Rectal smooth muscle tissue (tissue), 1 donor: ENCODE data around the gene PDZD2.
A peak's percentile ranks its signal among the peaks of the same experiment; 100 is the strongest.
"Not testable (repeated sequence)": the region's sequence is repeated elsewhere in the genome, so short reads cannot be mapped to it uniquely, and the experiment has no call there.

Experiments used
- H3K27ac ChIP-seq: one replicate; pipeline ENCODE4 v1.7.0; 2013; ENCODE audit warnings: low read depth, low read length, inconsistent platforms
- H3K27me3 ChIP-seq: one replicate; pipeline ENCODE4 v1.7.0; 2013; ENCODE audit warnings: low read length; ENCODE audit not compliant: control insufficient read depth, insufficient read depth
- H3K36me3 ChIP-seq: one replicate; pipeline ENCODE4 v1.7.0; 2013; ENCODE audit warnings: low read length; ENCODE audit not compliant: control insufficient read depth, insufficient read depth
- H3K4me1 ChIP-seq: one replicate; pipeline ENCODE4 v1.7.0; 2013; ENCODE audit warnings: low read length; ENCODE audit not compliant: control insufficient read depth, insufficient read depth
- H3K4me3 ChIP-seq: one replicate; pipeline ENCODE4 v1.7.0; 2013; ENCODE audit warnings: low read length
- H3K9ac ChIP-seq: one replicate; pipeline ENCODE4 v1.7.0; 2013; ENCODE audit warnings: low read length

Gene PDZD2

DNA sequence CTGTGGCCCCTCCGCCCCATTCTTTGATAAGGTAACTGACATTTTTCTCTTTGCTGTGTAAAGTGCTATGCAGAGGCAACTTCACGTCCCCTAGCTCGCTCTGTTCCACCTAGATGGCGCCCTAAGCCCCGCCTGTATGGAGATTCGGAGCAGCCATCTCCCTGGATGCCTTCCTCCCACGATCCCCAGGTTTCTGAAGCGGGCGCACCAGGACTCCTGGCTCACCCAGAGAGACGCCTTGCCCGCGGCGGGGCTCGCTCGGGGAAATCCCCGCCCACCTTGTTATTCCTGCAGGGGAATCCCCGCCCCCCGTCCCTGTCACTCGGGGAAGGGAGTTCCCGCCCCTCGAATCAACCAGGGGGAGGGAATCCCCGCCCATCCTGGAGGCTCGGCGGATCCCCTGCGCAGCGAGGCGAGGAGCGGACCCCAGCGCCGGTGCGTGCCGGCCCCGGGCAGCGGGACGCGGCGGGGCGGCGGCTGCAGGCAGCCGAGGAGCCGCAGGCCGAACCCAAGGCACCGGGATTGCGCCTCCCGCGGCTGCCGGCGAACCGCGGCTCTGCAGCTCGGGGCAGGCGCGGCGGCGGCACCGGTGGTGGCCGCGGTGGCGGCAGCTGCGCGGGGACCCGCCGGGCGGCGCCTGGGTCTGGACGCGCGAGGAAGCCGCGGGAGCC lies at the start of gene PDZD2:
PDZD2 (plus strand) TSS at position 384 of the 671 bp plus-strand sequence.
- H3K27me3 ChIP-seq: peaks cover 2% of the 10 kb centered on the region
- peaks cover 5% of the 10 kb centered on the region for H3K4me1 ChIP-seq
- H3K4me3 ChIP-seq: peak within 1 kb of the TSS; percentile 65
- no peaks in the 10 kb centered on the region for H3K36me3 ChIP-seq
- no peak within 1 kb of the TSS for H3K9ac ChIP-seq
- H3K27ac ChIP-seq: no peak within 1 kb of the TSS

DNA sequence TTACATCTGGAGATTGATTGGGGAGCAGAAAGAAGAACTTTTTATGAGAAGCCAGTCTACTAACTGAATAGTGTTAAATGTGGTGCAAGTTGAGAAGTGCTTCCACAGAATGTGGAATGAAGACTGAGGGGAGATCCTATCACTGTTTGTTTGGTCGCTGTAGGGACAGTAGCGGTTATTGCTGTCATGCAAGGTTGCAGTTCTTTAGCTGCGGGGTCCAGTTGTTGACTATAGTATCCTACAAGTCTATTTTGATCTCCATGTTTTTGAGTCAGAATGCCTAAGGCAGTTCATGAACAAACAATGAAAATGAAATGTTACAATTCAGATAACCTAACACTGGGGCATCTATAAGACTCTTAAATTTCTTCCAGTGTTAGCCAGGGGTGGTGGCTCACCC lies 45.3 kb upstream of the PDZD2 start:
- Histone ChIP-seq H3K4me1 (no peaks in the 10 kb centered on the region), H3K27me3 (no peaks in the 10 kb centered on the region), H3K4me3 (no peak overlapping the region), H3K27ac (no peak overlapping the region), H3K36me3 (no peaks in the 10 kb centered on the region), H3K9ac (no peak overlapping the region)

DNA sequence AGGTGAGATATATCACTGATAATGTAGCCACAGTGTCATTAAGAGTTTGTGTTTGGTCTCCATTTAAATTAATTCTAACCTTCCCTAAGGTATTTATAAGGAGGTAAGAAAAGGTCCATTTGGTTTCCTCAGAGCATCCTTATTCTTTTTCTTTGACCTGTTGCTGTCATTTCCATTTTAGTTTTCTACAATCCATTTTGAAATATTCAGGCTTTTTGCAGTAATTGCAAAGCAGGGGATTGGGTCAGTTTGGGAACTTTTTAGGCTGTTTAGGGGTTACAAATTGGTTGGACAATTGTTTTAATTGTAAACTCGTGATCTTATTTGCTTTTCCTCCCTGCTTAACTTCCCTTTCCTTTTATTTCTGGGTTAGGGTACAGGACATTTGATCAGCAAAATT lies 42.6 kb upstream of the PDZD2 start:
- Histone ChIP-seq H3K27me3 (no peaks in the 10 kb centered on the region), H3K36me3 (no peaks in the 10 kb centered on the region)

DNA sequence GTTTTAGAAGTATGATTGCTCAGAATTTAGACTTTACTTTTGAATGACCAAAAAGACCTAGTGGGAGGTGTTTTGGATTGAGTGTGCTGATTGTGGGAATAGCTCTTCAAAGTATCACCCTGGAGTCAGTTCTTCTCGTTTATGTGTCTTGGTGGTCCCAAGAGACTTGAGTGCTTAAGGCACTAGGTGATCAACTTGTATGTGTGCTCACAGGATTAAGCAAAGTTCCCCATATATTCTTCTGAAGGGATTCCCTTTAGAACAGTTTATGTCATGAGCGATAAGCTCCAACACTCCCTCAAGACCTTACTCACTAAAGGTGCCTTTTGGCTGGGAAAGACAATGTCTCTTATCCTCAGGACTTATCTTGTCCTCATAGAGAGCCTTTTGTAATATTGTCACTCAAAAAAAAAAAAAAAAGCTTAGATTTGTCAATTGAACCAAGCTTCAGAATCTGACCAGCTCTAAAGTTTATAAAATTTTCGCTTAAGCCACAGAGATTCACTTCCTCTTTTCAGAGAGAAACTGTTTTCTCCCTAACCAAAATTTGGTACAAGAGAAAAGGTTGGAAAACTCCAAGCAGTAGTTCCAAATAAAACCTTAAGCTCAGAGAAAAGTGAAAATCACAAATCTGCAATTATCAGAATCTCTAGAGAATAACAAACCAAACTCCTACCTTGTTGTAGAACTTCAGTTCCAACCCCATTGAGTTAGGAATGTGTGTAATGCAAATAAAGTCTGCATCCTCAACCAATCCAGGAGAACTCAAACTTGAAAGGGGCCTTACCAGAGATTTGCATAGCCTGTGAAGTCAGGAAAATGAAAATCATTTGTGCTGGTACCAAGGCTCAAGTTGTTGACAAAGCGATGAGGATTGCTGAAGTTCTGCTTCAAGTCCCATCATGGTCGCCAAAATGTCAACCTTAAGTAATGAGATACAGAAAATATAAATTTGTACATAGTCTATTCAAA lies 40.0 kb upstream of the PDZD2 start:
- no peak overlapping the region for H3K4me3 ChIP-seq
- no peaks in the 10 kb centered on the region for H3K36me3 ChIP-seq
- H3K4me1 ChIP-seq: no peaks in the 10 kb centered on the region

More for the DNA sequence above, 42.6 kb upstream of the PDZD2 start:
- no peak overlapping the region for H3K27ac ChIP-seq
- H3K9ac ChIP-seq: no peak overlapping the region
- H3K4me3 ChIP-seq: no peak overlapping the region
- H3K4me1 ChIP-seq: no peaks in the 10 kb centered on the region

DNA sequence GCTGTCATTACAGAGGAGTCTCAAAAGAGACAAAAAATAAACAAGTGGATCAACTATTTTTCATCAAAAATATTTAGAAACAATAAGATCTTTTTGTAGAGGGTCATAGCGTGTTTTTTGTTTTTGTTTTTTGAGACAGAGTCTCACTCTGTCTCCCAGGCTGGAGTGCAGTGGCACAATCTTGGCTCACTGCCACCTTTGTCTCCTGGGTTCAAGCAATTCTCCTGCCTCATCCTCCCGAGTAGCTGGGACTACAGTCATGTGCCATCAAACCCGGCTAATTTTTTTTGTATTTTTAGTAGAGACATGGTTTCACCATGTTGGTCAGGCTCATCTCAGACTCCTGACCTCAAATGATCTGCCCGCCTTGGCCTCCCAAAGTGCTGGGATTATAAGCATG lies 36.6 kb upstream of the PDZD2 start:
- not testable (repeated sequence) for H3K27me3 ChIP-seq, H3K36me3 ChIP-seq, H3K4me3 ChIP-seq, H3K27ac ChIP-seq, H3K4me1 ChIP-seq, H3K9ac ChIP-seq

More for the DNA sequence above, 40.0 kb upstream of the PDZD2 start:
- Histone ChIP-seq H3K9ac (no peak overlapping the region), H3K27me3 (no peaks in the 10 kb centered on the region), H3K27ac (no peak overlapping the region)

DNA sequence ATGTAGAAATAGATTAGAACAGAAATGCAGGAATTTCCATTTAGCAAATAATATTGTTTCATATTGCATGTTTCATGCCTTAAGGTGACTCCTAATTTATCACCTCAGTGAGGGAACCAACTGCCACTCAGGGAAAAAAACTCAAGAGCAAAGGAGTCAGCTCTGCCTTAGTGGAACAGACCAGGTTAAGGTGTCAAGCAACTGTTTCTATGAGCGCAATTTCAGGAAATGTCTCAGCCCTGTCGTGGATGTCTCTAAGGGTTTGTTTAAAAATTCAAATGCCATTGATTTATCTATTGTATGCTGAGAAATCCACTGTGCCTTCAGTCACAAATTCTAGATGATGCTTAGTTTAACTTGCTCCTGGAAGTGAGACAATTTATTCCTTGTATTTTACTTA lies 34.7 kb upstream of the PDZD2 start:
- no peaks in the 10 kb centered on the region for H3K4me1 ChIP-seq
- H3K4me3 ChIP-seq: no peak overlapping the region
- no peaks in the 10 kb centered on the region for H3K36me3 ChIP-seq
- no peak overlapping the region for H3K9ac ChIP-seq
- H3K27me3 ChIP-seq: no peaks in the 10 kb centered on the region
- H3K27ac ChIP-seq: no peak overlapping the region

DNA sequence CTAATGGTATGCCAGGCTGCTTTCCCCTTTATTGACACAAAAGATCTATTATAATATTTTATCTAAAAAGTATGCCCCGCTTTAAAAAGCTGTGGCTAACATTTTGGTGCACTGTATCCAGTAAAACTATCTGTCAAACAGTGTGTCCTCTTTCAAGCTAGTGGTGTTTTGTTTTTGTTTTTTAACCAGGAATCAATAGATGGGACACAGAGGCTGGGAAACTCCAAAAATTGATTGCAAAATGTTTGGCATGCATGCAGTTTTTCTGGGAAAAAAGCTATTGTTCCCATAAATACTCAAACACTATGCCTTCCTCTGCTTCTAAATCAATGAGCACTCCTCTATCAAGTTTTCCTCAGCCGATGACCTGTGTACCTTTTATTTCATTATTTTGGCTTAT lies 34.3 kb upstream of the PDZD2 start:
- Histone ChIP-seq H3K27ac (no peak overlapping the region), H3K9ac (no peak overlapping the region), H3K4me1 (no peaks in the 10 kb centered on the region), H3K4me3 (no peak overlapping the region), H3K27me3 (no peaks in the 10 kb centered on the region), H3K36me3 (no peaks in the 10 kb centered on the region)

DNA sequence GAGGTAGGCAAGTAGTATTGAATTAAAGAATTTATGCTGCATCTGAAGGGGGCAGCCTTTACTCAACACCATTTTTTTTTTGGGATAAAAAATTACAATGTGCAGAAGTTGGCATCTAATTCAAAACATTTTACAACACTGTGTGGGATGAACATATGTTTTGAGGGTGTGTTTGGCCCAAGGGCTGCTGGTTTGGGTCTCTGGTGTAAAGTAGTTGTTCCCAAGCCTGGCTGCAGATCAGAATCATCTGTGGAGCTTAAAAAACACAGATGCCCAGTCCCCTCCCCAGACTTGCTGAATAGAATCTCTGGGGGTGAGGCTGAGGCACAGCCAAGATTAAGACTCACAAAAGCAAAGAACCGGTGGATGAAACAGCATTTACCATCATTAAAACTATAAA lies 33.0 kb upstream of the PDZD2 start:
- no peaks in the 10 kb centered on the region for H3K36me3 ChIP-seq
- no peak overlapping the region for H3K27ac ChIP-seq
- H3K4me1 ChIP-seq: no peaks in the 10 kb centered on the region
- no peak overlapping the region for H3K9ac ChIP-seq
- no peak overlapping the region for H3K4me3 ChIP-seq
- no peaks in the 10 kb centered on the region for H3K27me3 ChIP-seq

DNA sequence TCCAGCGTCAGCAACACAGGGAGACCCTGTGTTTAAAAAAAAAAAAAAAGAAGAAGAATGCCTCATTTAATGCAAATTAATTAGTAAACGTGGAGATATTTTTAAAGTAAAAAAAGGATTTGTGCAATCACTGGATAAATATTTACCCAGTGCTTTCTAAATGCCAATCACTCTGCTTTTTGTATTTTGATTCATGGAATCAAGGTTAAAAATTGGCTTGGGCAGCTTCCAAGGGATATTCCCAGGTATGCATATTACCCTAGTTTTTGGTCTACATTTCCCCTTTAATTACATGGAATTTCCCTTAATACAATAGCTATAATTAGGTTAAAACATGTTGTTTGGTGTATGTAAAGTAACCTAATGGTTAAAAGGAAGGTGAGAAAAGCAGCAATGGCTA lies 31.4 kb upstream of the PDZD2 start:
- H3K27ac ChIP-seq: no peak overlapping the region
- no peak overlapping the region for H3K4me3 ChIP-seq
- no peak overlapping the region for H3K9ac ChIP-seq
- no peaks in the 10 kb centered on the region for H3K36me3 ChIP-seq
- no peaks in the 10 kb centered on the region for H3K27me3 ChIP-seq
- H3K4me1 ChIP-seq: no peaks in the 10 kb centered on the region

DNA sequence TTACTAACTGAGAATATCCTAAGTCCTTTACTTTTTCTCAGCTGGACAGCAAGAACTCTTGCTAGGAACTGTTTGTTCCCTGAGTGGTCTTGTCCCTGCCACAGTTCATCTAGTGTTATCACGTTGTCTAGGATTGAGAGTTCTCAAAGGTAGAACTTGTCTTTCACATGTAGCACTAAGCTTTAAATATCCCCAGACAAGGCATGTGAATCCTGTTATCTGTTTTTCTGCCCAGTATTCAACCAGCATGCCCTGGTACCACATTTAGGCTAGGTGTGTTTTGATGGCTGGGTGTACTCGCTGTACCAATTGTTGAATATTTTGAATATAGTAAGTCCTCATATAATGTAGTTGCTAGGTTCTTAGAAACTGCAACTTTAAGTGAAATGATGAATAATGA lies 27.9 kb upstream of the PDZD2 start:
- H3K4me3 ChIP-seq: no peak overlapping the region
- no peak overlapping the region for H3K27ac ChIP-seq
- no peak overlapping the region for H3K9ac ChIP-seq
- H3K4me1 ChIP-seq: no peaks in the 10 kb centered on the region
- H3K36me3 ChIP-seq: no peaks in the 10 kb centered on the region
- no peaks in the 10 kb centered on the region for H3K27me3 ChIP-seq

DNA sequence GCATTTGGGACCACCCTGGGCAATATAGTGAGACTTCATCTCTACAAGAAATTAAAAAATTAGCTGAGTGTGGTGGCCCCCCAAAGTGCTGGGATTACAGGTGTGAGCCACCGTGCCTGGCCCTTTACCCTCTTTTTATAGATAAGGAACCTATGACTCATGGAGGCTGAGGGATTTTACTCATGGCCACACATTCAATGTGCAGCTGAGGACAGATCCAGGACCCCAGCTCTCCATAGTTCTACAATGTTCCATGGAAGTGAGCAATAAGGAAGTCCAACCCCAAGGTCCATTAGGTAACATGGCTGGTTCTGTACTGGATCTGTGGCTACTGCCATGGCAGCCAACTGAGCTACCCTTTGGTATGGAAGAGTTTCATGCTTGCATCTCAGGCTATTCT lies 25.3 kb upstream of the PDZD2 start:
- H3K4me3 ChIP-seq: no peak overlapping the region
- no peak overlapping the region for H3K27ac ChIP-seq
- H3K27me3 ChIP-seq: peaks cover 3% of the 10 kb centered on the region
- no peaks in the 10 kb centered on the region for H3K4me1 ChIP-seq
- no peak overlapping the region for H3K9ac ChIP-seq
- no peaks in the 10 kb centered on the region for H3K36me3 ChIP-seq

DNA sequence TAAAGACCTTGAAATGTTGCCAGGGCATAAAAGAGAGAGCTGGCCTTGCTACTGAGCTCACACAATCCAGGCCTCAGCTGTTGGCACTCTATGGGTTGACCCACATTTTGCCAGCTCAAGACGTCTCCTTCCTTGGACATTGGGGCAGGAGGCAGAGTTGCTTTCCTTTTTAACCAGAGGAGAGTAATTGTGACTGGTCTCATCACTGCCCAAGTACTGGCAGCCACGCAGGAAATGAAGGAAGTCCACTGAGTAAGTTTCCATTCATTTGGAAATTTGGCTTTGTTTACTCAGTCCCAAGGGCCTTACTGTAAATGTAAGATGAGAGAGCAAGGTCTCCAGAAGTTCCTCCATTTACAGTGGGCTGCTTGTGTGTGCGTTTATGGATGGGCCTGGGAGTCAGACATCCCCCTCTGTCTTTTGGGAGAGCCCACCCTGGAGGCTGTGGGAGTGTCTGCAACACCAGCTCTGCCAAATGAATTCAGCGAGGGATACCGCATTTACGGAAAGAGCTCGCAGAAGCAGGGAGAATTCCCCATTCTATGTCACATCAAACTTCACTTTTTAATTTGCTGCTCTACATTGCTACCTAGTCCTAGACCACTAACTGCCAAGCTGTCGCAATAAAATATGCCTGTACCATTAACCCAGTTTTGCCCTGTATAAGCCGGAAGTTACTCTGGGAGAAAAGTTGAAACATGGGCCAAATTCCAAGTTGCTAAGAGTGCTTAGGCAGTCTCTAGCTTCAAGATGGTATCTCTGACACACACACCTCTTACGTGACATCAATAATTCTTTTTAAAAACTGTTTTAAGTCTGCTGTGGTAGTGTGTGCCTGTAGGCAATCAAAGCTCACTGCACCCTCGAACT lies 24.5 kb upstream of the PDZD2 start:
- no peaks in the 10 kb centered on the region for H3K4me1 ChIP-seq

More for the DNA sequence above, 24.5 kb upstream of the PDZD2 start:
- Histone ChIP-seq H3K36me3 (no peaks in the 10 kb centered on the region), H3K9ac (no peak overlapping the region), H3K27me3 (peaks cover 3% of the 10 kb centered on the region), H3K4me3 (no peak overlapping the region), H3K27ac (no peak overlapping the region)
